Dedifferentiated amniotic fluid mesenchymal stem cell (primary cell): Measurements from ENCODE around the gene ARHGAP22.
A peak's percentile ranks its signal among the peaks of the same experiment; 100 is the strongest.
"Not testable (repeated sequence)": the region's sequence is repeated elsewhere in the genome, so short reads cannot be mapped to it uniquely, and the experiment has no call there.

ENCODE experiments used
- DNase-seq: peaks from one replicate; pipeline ENCODE4 v3.0.0-alpha.2; 2016; ENCODE audit errors: extremely low spot score

Gene ARHGAP22

GRCh38 chr10:48428896-48429295 lies 176.0 kb downstream of the ARHGAP22 start:
- no peak for DNase-seq

- no peak for DNase-seq
These were observed 181.0 kb downstream of the ARHGAP22 start for GRCh38 chr10:48423884-48424283.

- not testable (repeated sequence) for DNase-seq
These were observed 183.0 kb downstream of the ARHGAP22 start for GRCh38 chr10:48421862-48422261.

GRCh38 chr10:48419714-48420113 lies 185.2 kb downstream of the ARHGAP22 start:
- DNase-seq, result no peak

GRCh38 chr10:48418189-48418788 lies 186.6 kb downstream of the ARHGAP22 start:
- DNase-seq, result no peak

- no peak for DNase-seq
These were observed 187.5 kb downstream of the ARHGAP22 start for GRCh38 chr10:48417374-48417773.

- no peak for DNase-seq
These were observed 188.2 kb downstream of the ARHGAP22 start for GRCh38 chr10:48416584-48417232.

- peak; percentile 67 for DNase-seq
These were observed 190.1 kb downstream of the ARHGAP22 start for GRCh38 chr10:48414778-48415177.

- no peak for DNase-seq
These were observed 190.7 kb downstream of the ARHGAP22 start for GRCh38 chr10:48414160-48414559.

GRCh38 chr10:48412933-48413332 lies 191.9 kb downstream of the ARHGAP22 start:
- no peak for DNase-seq

- no peak for DNase-seq
These were observed 192.8 kb downstream of the ARHGAP22 start for GRCh38 chr10:48412081-48412480.

- no peak for DNase-seq
These were observed 193.4 kb downstream of the ARHGAP22 start for GRCh38 chr10:48411510-48411909.

- no peak for DNase-seq
These were observed 194.4 kb downstream of the ARHGAP22 start for GRCh38 chr10:48410503-48410902.

GRCh38 chr10:48406658-48407057 lies 198.2 kb downstream of the ARHGAP22 start:
- no peak for DNase-seq

- no peak for DNase-seq
These were observed 198.7 kb downstream of the ARHGAP22 start for GRCh38 chr10:48406204-48406603.

GRCh38 chr10:48404646-48405045 lies 200.2 kb downstream of the ARHGAP22 start:
- no peak for DNase-seq

GRCh38 chr10:48400850-48401220 lies 204.0 kb downstream of the ARHGAP22 start:
- no peak for DNase-seq

- peak; percentile 31 for DNase-seq
These were observed 204.6 kb downstream of the ARHGAP22 start for GRCh38 chr10:48400129-48400849.

GRCh38 chr10:48399551-48399950 lies 205.3 kb downstream of the ARHGAP22 start:
- DNase-seq, result no peak

GRCh38 chr10:48399056-48399541 lies 205.8 kb downstream of the ARHGAP22 start:
- DNase-seq, result no peak

- no peak for DNase-seq
These were observed 206.6 kb downstream of the ARHGAP22 start for GRCh38 chr10:48398261-48398660.
